Adipose tissue (tissue), 3 donors: ENCODE data around the gene FBXO41. TPM values are rescaled to one million over a fixed set of nuclear protein-coding genes. Genes with fewer than 3 reads are reported as not detected.

Experiments
- H3K27ac ChIP-seq: one replicate; pipeline ENCODE4 v1.5.1; 2013; ENCODE audit warnings: low read depth, low read length
- WGBS, 3 donors: extraction: QIAGEN DNeasy Blood & Tissue Kit; methylation state at CpG; one replicate each; pipeline ENCODE4 v1.1.7; 2013; 5-methylcytosine and 5-hydroxymethylcytosine counted together
- polyA plus RNA-seq, 3 donors: library from polyadenylated mRNA; stranded (reverse); fragments of 200-250 nt; gene quantifications; one replicate each; pipeline ENCODE4 v1.2.3, GENCODE V29; 2013
- donor health status: healthy with polysubstance abuse.
- donor health status: Bipolar disorder and iron deficiency.
- donor health status: healthy.

Gene FBXO41, protein sequence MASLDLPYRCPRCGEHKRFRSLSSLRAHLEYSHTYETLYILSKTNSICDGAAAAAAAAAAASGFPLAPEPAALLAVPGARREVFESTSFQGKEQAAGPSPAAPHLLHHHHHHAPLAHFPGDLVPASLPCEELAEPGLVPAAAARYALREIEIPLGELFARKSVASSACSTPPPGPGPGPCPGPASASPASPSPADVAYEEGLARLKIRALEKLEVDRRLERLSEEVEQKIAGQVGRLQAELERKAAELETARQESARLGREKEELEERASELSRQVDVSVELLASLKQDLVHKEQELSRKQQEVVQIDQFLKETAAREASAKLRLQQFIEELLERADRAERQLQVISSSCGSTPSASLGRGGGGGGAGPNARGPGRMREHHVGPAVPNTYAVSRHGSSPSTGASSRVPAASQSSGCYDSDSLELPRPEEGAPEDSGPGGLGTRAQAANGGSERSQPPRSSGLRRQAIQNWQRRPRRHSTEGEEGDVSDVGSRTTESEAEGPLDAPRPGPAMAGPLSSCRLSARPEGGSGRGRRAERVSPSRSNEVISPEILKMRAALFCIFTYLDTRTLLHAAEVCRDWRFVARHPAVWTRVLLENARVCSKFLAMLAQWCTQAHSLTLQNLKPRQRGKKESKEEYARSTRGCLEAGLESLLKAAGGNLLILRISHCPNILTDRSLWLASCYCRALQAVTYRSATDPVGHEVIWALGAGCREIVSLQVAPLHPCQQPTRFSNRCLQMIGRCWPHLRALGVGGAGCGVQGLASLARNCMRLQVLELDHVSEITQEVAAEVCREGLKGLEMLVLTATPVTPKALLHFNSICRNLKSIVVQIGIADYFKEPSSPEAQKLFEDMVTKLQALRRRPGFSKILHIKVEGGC
- 1 to 10 TPM in 1 of 3 donors, under 1 TPM in 2; 0.45 to 1.5 (median 0.51) TPM for polyA plus RNA-seq

DNA sequence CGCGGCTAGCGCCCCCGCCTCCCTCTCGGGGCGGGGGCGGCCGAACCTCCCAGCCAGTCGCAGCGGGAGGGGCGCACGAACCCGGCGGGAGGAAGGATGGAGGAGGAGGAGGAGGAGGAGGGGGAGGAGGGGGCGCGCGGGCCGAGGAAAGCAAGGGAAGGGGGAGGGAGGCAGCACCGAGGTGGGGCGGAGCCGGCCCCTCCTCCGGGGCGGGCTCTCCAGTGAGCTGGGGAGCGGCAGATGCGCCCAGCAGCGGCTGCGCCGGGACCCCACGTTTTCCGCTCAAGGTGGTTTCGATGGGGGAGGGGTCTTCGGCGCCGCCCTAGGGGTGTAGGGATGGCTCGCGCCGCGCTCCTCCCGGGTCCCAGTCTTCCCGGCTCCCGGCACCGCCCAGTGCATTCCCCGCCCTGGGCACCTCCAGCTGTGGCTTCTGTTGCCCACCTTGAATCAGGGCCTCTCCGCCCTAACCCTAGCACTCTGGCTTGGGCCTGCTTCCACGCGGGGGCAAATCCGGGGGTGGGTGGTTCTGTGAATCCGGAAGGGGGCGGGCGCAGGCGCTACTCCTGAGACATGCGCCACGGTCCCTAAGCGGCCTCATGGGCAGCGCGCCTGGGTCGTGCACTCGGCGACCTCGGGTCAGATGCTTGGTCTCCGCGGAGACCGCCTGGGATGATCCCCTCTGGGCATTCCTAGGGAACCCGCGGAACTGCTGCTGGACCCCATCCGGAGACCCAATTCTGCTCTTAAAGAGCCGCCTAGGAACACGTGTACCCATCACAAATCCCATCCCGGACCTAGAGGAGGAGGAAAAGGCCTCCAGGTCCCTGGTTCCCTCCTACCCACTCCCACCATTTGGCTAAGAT, at the start of gene FBXO41:
TSS of gene FBXO41 (minus strand) at position 183 of the 863 bp plus-strand sequence. CDS start 14,848 bp downstream, outside the sequence.
- 1 to 3% (median 1%) methylated on average over 52 to 64 of the region's 69 CpGs for WGBS, 3 donors
- no peak within 1 kb of the TSS for H3K27ac ChIP-seq

DNA sequence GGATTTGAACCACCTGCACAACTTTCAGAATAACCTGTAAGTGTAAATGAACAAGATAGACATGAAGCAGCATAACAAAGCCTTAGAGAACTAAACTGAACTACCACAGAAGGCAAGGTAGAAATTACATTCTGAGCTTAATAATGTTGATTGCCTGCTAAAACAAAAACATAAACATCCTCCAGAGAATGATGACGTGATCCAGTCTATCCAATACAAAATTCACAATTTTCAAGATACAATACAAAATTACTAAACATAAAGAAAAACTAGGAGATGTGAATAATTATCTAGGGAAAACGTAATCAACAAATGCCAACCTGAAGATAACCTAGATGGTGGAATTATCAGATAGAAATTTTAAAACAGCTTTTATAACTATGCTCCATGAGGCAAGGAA, 49.8 kb upstream of the FBXO41 start:
- no peak overlapping the region for H3K27ac ChIP-seq
- 73 to 83% (median 73%) methylated on average over 2 of the region's 2 CpGs for WGBS, 3 donors

DNA sequence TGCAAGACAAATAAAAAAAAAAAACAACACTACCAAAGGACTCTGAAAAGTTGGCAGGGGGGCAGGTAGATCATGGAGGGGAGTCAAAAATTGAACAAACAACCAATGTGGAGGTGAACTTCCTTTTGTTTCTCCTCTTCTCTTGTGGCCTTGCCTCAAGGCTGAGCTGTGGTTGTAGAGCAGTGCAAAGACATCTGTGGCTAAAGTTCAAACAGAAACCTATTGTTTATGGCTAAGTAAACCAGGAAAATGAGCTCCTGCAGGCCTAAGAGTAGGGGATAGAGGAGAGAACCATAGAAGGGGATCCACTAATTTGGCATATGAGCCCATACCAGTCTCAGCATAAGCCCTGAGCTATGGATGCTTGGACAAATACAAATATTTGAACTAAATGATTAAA, 49.3 kb upstream of the FBXO41 start:
- H3K27ac ChIP-seq, result no peak overlapping the region

DNA sequence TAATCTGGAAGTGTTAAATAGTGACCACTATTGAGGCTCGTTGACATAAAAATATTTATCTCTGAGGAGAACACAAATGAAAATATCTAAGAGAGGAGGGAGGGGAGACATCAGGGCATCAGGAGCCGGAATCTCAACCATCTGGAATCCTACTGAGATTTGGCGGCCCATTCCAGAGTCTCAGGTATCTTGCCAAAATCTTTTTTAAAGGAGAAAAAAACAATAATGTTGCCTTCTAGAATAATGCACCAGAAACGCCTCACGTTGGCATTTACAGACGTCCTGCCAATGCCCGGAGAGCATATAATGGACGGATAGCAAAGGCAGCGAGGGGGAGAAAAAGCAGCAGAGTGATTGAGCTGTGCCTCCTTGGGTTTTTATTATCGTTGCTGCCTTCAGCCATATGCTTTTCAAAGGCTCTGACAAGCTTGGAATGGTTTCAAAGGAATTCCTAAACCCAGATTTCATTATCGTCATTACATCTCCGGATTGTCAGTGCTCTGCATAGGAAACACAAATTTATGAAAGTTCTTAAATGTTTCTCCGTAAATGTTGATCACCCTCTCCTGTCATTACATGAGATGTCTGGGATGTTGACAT, 39.9 kb upstream of the FBXO41 start:
- H3K27ac ChIP-seq, result no peak overlapping the region
- WGBS, 3 donors, result 50 to 59% (median 56%) methylated on average over 13 of the region's 13 CpGs

DNA sequence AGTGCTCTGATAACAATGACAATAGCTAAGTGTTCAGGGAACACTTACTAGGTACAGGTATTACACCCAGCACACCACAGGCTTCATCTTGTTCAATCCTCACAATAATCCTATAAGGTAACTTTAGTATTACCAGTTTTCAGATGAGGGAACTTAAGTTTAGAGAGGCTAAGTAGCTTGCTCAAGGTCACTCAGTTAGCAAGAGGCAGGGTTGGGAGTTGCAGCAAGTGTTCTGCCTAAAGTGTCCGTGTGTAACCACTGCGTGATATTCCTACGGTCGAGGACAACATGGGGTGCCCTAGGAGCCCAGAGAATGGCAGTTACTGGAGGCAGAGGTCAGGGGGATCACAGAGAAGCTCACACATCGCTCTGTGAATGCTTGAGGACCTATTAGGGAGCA, 39.3 kb upstream of the FBXO41 start:
- H3K27ac ChIP-seq, result no peak overlapping the region
- WGBS, 3 donors, result 45 to 78% (median 73%) methylated on average over 5 of the region's 5 CpGs

DNA sequence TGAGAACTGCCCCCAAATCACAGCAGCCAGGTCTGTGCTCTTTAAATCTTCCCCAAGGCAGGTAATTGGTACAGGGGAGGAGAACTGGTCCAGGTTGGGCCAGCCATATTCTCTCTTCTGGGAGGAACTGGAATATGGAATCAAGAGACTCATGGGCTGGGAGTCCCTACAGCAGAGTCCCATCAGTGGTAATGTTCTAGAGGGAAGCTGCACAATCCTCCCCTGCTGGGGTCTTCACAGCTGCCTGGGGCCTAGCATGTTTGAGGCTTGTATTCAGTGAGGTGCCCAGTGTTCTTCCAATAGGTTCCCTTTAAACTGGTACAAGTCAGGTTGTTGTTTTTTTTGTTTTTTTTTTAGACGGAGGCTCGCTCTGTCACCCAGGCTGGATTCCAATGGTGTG, 30.2 kb upstream of the FBXO41 start:
- WGBS, 3 donors, result 83 to 97% (median 91%) methylated on average over 2 of the region's 2 CpGs
- H3K27ac ChIP-seq, result no peak overlapping the region

DNA sequence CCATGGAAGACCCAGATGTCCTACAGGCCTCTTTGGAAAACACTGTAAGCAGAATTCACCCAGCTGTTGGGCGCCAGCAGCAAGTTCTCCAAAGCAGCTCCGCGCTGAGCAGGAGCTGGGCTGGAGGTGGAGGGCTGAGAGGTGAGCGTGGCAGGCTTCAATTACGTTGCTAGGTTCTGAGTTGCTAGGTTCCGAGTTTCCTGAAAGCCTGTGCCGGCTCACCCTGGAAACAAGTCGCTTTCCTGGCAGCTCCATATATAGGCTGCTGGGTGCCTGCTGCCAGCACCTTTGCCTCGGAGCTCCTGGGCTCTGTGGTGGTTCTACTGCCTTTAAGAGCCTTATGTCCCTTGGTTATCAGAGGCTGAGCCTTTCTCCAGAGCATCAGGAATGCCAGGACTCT, 23.4 kb upstream of the FBXO41 start:
- 72 to 76% (median 74%) methylated on average over 9 of the region's 9 CpGs for WGBS, 3 donors
- no peak overlapping the region for H3K27ac ChIP-seq

DNA sequence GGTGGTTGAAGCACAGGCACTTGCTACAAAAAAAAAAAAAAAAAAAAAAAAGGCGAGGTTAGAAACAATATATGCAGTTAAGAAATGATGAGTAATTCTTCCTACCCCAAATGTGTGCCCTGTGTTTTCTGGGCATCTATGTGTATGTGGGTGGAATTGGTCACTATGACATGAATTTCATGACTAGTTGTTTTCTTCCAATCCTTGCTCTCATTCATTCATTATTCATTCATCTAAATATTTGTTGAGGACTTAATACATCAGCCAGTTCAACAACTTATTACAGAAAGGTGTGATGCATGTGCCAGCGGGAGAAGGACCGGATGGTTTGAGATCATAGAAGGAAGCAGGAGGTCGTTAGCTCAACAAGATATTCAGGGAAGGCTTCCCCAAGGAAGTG, 17.4 kb upstream of the FBXO41 start:
- 56 to 73% (median 70%) methylated on average over 4 of the region's 4 CpGs for WGBS, 3 donors

DNA sequence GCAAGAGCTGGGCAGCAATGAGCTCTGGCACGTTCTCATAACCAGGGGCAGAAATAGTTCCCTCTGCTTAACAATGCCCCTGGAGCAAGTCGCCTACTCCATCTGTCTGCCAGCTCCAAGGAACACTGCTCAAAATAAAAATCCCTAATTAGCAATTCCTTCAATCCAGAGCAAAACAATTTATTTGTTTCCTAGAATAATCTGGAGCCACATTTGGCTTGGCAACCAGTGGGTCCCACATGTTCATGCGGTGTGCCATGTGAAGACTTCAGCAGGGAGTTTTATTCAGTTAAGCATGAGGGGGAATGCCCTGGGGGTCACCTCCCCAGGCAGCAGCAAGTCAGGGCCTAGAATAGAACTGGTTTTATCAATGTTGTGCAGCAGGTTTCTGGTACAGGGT, 16.6 kb upstream of the FBXO41 start:
- WGBS, 3 donors, result 59 to 67% (median 65%) methylated on average over 3 of the region's 3 CpGs
- H3K27ac ChIP-seq, result no peak overlapping the region

More for the DNA sequence above, 17.4 kb upstream of the FBXO41 start:
- no peak overlapping the region for H3K27ac ChIP-seq

DNA sequence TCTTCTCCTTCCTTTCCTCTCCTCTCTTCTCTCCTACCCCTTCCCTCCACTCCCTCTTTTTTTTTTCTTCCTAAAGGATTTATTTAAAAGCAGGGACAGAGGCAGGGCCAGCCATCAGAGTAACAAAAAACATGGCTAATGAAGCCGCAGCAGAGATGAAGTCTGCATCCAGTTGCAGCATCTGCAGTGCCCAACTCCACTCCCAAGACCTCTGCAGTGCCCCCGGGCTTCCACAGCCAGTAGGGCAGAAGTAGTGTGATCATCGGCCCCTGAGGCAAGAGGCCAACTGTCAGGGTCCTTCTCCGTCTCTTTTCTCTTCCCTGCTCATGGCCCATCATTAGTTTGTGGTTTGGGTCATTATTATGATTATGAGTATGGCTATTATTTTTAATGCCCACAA, 13.3 kb upstream of the FBXO41 start:
- no peak overlapping the region for H3K27ac ChIP-seq
- 51 to 64% (median 55%) methylated on average over 4 of the region's 4 CpGs for WGBS, 3 donors

DNA sequence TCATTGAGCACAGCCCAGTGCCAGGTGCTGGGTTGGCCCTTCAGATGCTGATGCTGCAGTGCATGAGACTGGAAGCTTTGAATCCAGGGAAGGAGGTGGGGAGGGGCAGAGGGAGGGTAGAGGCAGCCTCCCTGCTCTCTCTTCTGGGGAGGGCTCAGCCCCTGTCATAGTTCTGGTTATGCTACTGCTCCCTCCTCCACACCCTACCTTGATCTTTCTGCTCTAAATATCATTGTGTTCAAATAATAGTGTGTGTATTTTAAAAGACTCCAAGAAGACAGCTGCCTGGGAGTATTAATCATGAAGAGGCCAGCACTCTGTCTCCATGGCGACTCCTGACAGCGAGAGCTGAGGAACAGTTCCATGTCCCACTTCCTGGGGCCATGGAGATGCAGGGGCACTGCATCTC, 12.9 kb upstream of the FBXO41 start:
- WGBS, 3 donors, result 3 to 18% (median 13%) methylated on average over 2 of the region's 2 CpGs
- H3K27ac ChIP-seq, result no peak overlapping the region

DNA sequence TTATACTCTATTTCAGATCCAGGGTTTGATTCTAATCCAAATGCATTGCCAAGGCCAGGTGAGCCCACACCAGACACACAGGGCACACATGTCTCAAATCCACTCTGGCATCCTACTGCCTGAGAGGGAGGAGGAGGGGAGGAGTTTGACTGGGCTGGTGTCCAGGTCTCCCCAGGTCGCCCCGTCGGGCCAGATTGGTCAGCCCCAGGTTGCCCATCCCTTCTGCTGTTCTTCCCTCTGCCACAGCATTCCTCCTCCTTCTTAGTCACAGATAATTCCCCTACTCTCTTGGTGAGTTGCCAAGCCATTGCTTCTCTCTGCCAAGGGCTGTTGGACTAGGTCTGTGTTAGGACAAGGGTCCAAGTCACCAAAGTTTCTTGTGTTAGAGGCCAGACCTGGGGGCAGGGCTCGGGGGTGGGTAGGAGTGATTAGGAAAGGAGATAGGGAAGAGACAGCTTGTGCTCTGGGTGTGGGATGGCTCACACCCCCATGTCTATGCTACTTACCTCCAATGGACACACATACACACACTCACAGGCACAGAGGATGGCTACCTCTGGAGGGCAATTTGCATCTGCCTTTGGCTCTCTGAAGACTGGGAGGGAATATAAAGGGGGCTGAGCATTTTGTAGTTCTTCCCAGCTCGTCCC, 11.6 kb upstream of the FBXO41 start:
- H3K27ac ChIP-seq, result no peak overlapping the region
- 32 to 36% (median 32%) methylated on average over 5 of the region's 5 CpGs for WGBS, 3 donors

DNA sequence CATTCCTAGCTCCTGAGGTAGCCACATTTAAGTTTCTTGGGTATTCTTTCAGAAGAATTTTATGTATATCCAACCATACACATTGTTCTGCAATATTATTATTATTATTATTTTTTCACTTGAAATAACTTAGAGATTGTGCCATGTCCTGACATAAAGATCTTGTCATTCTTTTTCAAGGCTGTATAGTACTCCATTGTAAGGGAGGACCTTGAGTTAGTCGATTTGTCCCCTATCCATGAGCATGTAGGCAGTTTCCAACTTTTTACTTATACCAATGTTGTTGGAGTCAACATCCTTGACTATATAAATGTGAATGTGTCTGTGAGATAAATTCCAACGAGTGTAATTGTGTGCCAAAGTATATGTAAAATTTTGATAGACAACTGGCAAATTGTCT, 10.0 kb upstream of the FBXO41 start:
- no peak overlapping the region for H3K27ac ChIP-seq
- 84 to 91% (median 91%) methylated on average over 2 of the region's 2 CpGs for WGBS, 3 donors

DNA sequence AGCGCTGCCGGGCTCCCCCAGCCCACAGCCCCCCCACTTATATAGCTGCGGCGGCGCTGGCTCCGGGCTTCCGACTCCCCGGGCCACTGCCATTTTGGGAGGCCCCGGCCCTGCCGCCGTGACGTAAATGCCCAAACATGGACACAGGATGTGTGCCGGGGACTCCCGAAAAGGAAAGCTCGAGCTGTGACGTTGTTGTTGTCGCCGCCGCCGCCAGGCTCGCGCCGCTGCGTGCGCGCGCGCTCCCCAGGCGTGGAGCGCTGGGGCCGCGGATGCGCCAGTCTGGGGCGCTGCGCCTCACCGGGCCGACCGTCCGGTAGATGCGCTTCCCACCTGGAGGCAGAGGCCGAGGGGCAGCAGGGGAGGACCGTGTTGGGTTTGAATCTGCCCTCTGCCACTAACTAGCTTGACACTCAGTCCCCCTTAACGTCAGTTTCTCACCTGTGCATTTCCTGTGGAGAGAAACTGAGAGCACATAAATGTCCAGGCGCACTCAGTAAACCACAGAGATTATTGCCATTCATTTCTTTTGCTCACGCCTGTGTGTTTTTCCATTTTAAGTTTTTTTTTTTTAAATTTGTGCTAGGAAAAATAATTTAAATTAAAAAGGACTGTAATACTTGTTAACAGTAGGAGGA, 9.4 kb upstream of the FBXO41 start, which contains the start of gene EGR4:
TSS of gene EGR4 (minus strand) at position 15 of the 638 bp plus-strand sequence. CDS start 231 bp downstream, outside the sequence.
- 1 to 2% (median 1%) methylated on average over 45 of the region's 45 CpGs for WGBS, 3 donors
- H3K27ac ChIP-seq, result no peak within 1 kb of the TSS

DNA sequence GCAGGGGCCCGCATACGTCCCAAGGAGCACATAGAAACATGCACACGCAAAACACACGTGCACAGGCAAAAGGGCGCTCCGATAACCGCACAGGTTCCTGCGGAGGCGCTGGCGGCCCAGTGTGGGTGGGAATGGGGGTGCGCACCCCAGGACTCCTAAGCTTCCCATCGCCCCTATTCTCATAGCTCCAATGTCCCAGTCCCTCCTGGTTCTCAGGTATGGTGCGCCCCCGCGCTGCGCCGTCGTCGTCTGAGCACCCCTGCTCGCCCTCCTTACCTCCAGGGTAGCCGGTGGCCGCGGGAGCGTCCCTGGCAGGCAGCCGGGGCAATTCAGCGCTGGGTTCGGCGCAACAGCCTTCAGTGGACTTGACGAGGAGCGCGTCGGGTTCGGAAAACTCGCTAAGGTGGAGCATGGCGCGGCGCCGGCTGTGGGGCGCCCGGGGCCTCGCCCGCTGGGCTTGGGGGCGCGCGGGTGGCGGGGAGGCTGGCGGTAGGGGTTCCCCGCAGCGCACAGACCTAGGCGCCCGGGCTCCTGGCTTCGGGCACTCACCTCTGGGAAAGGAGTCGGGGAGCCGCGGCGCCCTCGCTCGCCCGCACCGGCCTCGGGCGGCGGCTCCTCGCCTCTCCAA, 8.7 kb upstream of the FBXO41 start:
- 3% methylated on average over 59 to 64 of the region's 64 CpGs for whole genome bisulfite sequencing, 3 donors

DNA sequence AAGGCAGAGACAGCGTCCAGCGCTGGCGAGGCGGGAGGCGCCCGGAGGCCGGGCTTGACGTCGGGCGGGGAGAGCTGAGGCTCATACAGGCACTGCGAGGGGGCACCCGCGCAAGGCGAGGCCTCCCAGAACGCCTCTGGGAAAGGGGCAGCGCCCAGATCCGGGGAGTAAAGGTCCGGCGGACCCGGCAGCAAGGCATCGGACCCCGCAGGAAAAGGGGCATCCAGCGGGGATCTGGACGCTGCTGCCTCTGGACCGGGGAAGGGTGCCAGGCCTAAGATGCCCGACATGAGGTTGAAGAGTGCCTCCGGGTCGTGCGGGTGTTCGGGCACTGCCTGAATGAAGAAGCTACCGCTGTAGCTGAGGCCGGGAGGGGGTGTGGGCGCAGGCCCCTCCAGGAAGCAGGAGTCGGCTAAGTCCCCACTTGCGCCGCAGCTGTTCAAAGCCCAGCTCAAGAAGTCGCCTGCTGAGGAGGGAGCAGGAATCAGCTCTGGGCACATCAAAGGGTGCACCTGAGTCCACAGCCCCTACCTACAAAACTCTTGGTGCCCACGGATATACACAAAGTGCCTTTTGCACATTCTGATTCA, 8.1 kb upstream of the FBXO41 start:
- 5 to 9% (median 5%) methylated on average over 35 to 38 of the region's 38 CpGs for WGBS, 3 donors
- no peak overlapping the region for H3K27ac ChIP-seq

More for the DNA sequence above, 8.7 kb upstream of the FBXO41 start:
- no peak overlapping the region for H3K27ac ChIP-seq
